Measurements from ENCODE around the gene ACBD4.

The ACBD4 gene

GRCh38 chr17:45106582-45106981 is 28.9 kb upstream of the ACBD4 start:
- H3K4me3 ChIP-seq (ENCODE audit: low read length): no peak overlapping the region
- H3K27ac ChIP-seq (ENCODE audit: low read length): no peak overlapping the region
- H3K4me1 ChIP-seq (ENCODE audit: insufficient read depth, low read length): no peaks in the 10 kb centered on the region
- no peaks in the 10 kb centered on the region for H3K9me3 ChIP-seq (ENCODE audit: insufficient read depth, low read depth, low read length)
- H3K9ac ChIP-seq (ENCODE audit: low read depth, low read length): no peak overlapping the region
- H3K27me3 ChIP-seq (ENCODE audit: insufficient read depth, low read length): no peaks in the 10 kb centered on the region
- peaks cover 76% of the 10 kb centered on the region for H3K36me3 ChIP-seq (ENCODE audit: insufficient read depth, low read depth, low read length)

DNA sequence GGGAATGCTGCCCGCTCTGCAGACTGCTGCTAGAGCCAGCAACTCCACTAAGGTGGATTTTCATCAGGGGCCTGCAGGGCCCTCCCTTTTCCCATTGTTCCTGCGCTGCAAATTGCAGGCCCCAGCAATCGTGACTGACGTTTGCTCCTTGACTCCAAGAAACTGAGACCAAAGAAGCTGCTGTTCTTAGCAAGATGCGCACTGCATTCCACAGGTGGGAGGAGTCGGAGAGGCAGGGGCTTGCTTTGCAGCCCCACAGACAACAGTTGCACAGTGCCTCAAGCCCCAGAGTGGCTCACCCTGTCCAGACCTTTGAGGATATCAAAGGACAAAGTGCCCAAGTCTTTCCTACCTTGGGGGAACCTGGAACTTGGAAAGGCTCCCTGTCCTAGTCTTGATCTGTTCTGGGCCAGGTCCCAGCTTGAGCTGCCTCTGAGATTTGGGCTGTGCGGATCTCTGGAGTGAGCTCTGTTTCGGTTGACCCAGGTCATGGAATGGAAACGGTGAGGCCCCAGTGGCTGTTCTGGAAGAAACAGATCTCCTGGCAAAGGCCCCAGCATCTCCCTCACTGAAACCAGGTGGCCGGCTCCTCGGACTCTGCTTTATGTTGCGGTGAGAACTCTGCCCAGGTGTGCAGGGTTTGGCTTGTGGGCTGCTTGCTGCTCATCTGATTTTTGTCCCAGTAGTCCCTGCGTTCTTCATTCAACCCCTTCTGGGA is 28.0 kb upstream of the ACBD4 start:
- H3K4me1 ChIP-seq (ENCODE audit: insufficient read depth, low read length): no peaks in the 10 kb centered on the region
- H3K27ac ChIP-seq (ENCODE audit: low read length): no peak overlapping the region
- no peaks in the 10 kb centered on the region for H3K9me3 ChIP-seq (ENCODE audit: insufficient read depth, low read depth, low read length)
- H3K4me3 ChIP-seq (ENCODE audit: low read length): no peak overlapping the region
- no peaks in the 10 kb centered on the region for H3K27me3 ChIP-seq (ENCODE audit: insufficient read depth, low read length)
- peaks cover 67% of the 10 kb centered on the region for H3K36me3 ChIP-seq (ENCODE audit: insufficient read depth, low read depth, low read length)
- H3K9ac ChIP-seq (ENCODE audit: low read depth, low read length): no peak overlapping the region

GRCh38 chr17:45108051-45108450 is 27.4 kb upstream of the ACBD4 start:
- Histone ChIP-seq H3K4me3 (ENCODE audit: low read length) (no peak overlapping the region), H3K36me3 (ENCODE audit: insufficient read depth, low read depth, low read length) (peaks cover 61% of the 10 kb centered on the region), H3K9ac (ENCODE audit: low read depth, low read length) (no peak overlapping the region), H3K4me1 (ENCODE audit: insufficient read depth, low read length) (no peaks in the 10 kb centered on the region), H3K9me3 (ENCODE audit: insufficient read depth, low read depth, low read length) (no peaks in the 10 kb centered on the region), H3K27me3 (ENCODE audit: insufficient read depth, low read length) (no peaks in the 10 kb centered on the region), H3K27ac (ENCODE audit: low read length) (no peak overlapping the region)

- no peak overlapping the region for H3K27ac ChIP-seq (ENCODE audit: low read length)
- H3K27me3 ChIP-seq (ENCODE audit: insufficient read depth, low read length): no peaks in the 10 kb centered on the region
- H3K4me1 ChIP-seq (ENCODE audit: insufficient read depth, low read length): no peaks in the 10 kb centered on the region
- peaks cover 53% of the 10 kb centered on the region for H3K36me3 ChIP-seq (ENCODE audit: insufficient read depth, low read depth, low read length)
- H3K9ac ChIP-seq (ENCODE audit: low read depth, low read length): no peak overlapping the region
- H3K9me3 ChIP-seq (ENCODE audit: insufficient read depth, low read depth, low read length): no peaks in the 10 kb centered on the region
- no peak overlapping the region for H3K4me3 ChIP-seq (ENCODE audit: low read length)
Observed at GRCh38 chr17:45108595-45109521, 26.6 kb upstream of the ACBD4 start.

DNA sequence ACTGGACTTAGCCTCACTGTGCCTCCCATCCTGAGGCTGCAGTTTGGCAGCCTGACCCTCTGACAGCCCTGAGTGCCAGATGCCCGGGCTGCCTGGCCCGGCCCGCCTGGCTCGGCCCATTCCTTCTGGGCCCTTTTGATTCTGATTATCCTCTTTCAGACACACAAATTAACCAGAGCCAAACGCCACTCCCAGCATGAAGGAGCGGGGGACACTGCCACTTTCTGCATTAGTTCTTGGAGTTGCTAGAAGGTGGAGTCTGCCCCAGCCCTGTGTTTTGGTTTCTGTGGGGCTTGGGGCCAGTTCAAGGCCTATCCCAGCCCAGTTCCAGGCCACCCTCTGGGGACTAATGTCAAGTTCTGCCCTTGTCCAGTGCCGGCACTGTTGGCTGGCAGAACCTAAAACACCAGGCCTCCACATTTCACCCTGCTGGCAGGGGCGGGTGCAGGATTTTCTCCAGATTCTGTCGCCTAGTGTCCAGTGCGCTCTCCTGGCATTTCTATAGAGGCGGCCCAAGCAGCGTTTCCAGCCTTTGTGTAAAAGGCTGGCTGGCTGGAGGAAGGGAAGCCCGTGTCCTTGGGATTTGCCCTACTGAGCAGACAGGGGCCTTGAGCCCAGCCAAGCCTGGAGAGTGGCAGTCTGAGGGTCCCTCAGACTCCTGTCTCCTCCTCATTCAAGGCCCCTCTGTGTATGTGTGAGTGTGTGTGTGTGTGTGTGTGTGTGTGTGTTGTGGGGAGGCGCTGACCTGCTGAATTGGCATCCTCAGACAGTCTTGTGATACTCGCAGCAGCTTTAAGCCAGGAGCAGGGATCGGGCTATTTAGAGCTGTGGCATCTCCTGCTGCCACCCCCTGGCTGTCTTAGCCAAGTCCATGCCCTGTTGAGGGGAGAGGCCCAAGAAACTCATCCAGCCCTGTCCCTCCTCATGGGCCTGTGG is 24.5 kb upstream of the ACBD4 start:
- Histone ChIP-seq H3K9ac (ENCODE audit: low read depth, low read length) (no peak overlapping the region; the same call in 1 of the 2 replicates), H3K36me3 (ENCODE audit: insufficient read depth, low read depth, low read length) (peaks cover 33% of the 10 kb centered on the region), H3K4me3 (ENCODE audit: low read length) (no peak overlapping the region), H3K9me3 (ENCODE audit: insufficient read depth, low read depth, low read length) (no peaks in the 10 kb centered on the region), H3K27me3 (ENCODE audit: insufficient read depth, low read length) (no peaks in the 10 kb centered on the region), H3K4me1 (ENCODE audit: insufficient read depth, low read length) (peaks cover 4% of the 10 kb centered on the region; the same call in 1 of the 2 replicates), H3K27ac (ENCODE audit: low read length) (no peak overlapping the region)

GRCh38 chr17:45111850-45112249 is 23.6 kb upstream of the ACBD4 start:
- peaks cover 4% of the 10 kb centered on the region; the same call in 1 of the 2 replicates for H3K4me1 ChIP-seq (ENCODE audit: insufficient read depth, low read length)
- H3K36me3 ChIP-seq (ENCODE audit: insufficient read depth, low read depth, low read length): peaks cover 24% of the 10 kb centered on the region
- H3K4me3 ChIP-seq (ENCODE audit: low read length): no peak overlapping the region
- H3K27me3 ChIP-seq (ENCODE audit: insufficient read depth, low read length): no peaks in the 10 kb centered on the region
- H3K9ac ChIP-seq (ENCODE audit: low read depth, low read length): no peak overlapping the region
- H3K27ac ChIP-seq (ENCODE audit: low read length): no peak overlapping the region
- no peaks in the 10 kb centered on the region for H3K9me3 ChIP-seq (ENCODE audit: insufficient read depth, low read depth, low read length)

GRCh38 chr17:45112559-45113423 is 22.7 kb upstream of the ACBD4 start:
- H3K9me3 ChIP-seq (ENCODE audit: insufficient read depth, low read depth, low read length): no peaks in the 10 kb centered on the region
- H3K27ac ChIP-seq (ENCODE audit: low read length): no peak overlapping the region
- H3K9ac ChIP-seq (ENCODE audit: low read depth, low read length): no peak overlapping the region
- no peaks in the 10 kb centered on the region for H3K27me3 ChIP-seq (ENCODE audit: insufficient read depth, low read length)
- H3K4me1 ChIP-seq (ENCODE audit: insufficient read depth, low read length): peaks cover 4% of the 10 kb centered on the region; the same call in 1 of the 2 replicates
- H3K4me3 ChIP-seq (ENCODE audit: low read length): no peak overlapping the region
- H3K36me3 ChIP-seq (ENCODE audit: insufficient read depth, low read depth, low read length): peaks cover 14% of the 10 kb centered on the region; the same call in 1 of the 2 replicates

DNA sequence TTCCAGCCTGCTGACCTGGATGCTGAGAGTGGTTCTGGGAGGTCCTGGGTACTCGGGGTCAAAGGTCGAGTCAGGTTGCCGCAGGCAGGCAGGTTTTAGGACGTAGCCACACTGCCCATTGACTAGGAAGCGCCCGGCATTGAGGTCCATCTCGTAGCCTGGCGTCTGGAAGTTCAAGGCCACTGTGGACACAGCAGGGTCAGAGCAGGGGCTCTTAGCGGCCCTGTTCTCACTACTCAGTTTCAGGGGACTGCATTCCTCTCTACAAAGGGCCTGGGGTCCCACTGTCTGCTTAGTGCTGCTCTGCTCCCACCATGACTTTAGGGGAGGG is 22.1 kb upstream of the ACBD4 start:
- Histone ChIP-seq H3K36me3 (ENCODE audit: insufficient read depth, low read depth, low read length) (peaks cover 8% of the 10 kb centered on the region; the same call in 1 of the 2 replicates), H3K9me3 (ENCODE audit: insufficient read depth, low read depth, low read length) (no peaks in the 10 kb centered on the region), H3K27me3 (ENCODE audit: insufficient read depth, low read length) (no peaks in the 10 kb centered on the region), H3K9ac (ENCODE audit: low read depth, low read length) (no peak overlapping the region), H3K4me3 (ENCODE audit: low read length) (no peak overlapping the region), H3K4me1 (ENCODE audit: insufficient read depth, low read length) (peaks cover 4% of the 10 kb centered on the region; the same call in 1 of the 2 replicates), H3K27ac (ENCODE audit: low read length) (no peak overlapping the region)

DNA sequence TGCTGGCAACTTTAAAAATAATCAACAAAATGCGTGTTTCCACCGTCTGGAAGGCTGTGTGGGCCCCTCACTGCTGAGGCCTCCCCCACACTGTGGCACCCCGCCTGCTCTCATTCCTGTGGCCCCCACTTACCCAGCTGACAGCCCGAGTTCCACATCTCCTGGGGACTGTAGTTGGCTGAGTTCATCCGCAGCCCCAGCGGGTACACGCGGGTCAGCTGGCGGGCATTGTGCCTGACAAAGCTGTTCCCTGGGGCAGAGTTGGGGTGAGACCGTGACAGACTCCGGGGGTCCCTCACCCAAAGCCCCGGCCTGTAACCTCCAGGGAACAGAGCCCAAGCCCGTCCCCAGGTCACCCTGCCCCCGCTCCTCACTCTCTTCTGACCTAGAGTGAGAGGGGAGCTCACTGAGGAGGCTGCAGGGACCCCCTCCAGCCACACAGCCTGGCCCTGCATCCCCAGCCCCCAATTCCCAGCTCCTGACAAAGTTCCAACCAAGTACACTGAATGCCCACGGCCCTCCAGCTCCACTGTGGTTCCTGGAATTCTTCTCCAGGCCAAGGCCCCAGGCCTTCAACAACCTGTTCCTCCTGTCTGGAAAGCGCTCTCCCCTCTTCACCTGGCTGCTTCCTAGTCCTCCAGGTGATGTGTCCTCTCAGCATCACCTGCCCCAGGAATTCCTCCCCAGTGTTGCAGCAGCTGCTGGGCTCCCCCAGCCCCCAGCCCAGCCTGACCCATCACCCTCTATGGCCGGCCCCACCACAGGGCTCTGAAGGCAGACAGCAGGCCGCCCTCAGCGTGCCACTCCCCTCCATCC is 21.2 kb upstream of the ACBD4 start:
- Histone ChIP-seq H3K27ac (ENCODE audit: low read length) (peak overlapping the region; percentile 24), H3K4me3 (ENCODE audit: low read length) (no peak overlapping the region), H3K36me3 (ENCODE audit: insufficient read depth, low read depth, low read length) (no peaks in the 10 kb centered on the region), H3K27me3 (ENCODE audit: insufficient read depth, low read length) (no peaks in the 10 kb centered on the region), H3K9ac (ENCODE audit: low read depth, low read length) (no peak overlapping the region), H3K9me3 (ENCODE audit: insufficient read depth, low read depth, low read length) (no peaks in the 10 kb centered on the region), H3K4me1 (ENCODE audit: insufficient read depth, low read length) (peaks cover 4% of the 10 kb centered on the region; the same call in 1 of the 2 replicates)

DNA sequence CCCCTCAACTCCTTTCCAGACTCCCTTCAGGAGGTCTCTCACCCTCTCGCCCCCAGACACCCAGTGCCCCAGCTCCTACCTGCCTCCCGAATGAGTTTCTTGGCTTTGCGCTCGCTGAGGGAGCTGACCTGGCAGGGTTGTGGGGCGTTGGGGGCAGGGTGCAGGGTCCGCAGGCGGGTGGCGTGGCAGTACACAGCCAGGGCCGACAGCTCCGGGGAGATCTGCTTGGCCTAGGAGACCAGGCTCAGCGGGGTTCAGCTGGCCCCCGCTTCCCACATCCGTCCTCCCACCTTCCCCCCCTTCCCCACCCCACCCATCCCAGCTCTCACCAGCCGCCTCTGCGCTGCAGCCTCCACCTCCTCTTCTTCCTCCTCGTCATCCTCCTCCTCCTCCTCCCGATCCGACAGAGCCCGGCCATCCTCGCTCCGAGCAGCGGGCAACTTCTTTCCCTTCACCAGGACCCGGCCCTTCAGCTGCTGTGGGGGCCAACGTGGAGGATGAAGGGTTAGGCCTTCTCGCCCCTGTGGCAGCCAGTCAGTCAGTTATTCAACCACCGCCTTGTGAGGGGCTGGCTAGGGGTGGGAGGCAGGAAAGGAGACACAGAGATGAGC is 20.4 kb upstream of the ACBD4 start:
- Histone ChIP-seq H3K4me3 (ENCODE audit: low read length) (no peak overlapping the region), H3K4me1 (ENCODE audit: insufficient read depth, low read length) (peaks cover 4% of the 10 kb centered on the region; the same call in 1 of the 2 replicates), H3K27ac (ENCODE audit: low read length) (no peak overlapping the region), H3K9me3 (ENCODE audit: insufficient read depth, low read depth, low read length) (no peaks in the 10 kb centered on the region), H3K36me3 (ENCODE audit: insufficient read depth, low read depth, low read length) (no peaks in the 10 kb centered on the region), H3K27me3 (ENCODE audit: insufficient read depth, low read length) (no peaks in the 10 kb centered on the region), H3K9ac (ENCODE audit: low read depth, low read length) (no peak overlapping the region)

Data from iPS-20b (cell line).